NT2/D1 (cell line): ENCODE results near the gene MED12L.
A peak's percentile ranks its signal among the peaks of the same experiment; 100 is the strongest.

Experiments used
- DNase-seq: peaks from one replicate; pipeline ENCODE4 v3.0.0-alpha.2; 2011; ENCODE audit warnings: low read depth, low spot score
- H3K27me3 ChIP-seq: 2 replicates; pipeline ENCODE4 v1.6.0; 2011; ENCODE audit warnings: mild to moderate bottlenecking; ENCODE audit not compliant: insufficient read length, insufficient read depth
- H3K36me3 ChIP-seq: 2 replicates; pipeline ENCODE4 v1.6.1; 2011; ENCODE audit warnings: mild to moderate bottlenecking, low read length, mixed read lengths; ENCODE audit not compliant: insufficient read depth, insufficient read length
- H3K4me1 ChIP-seq: 2 replicates; pipeline ENCODE4 v1.5.1; 2011; ENCODE audit not compliant: insufficient read depth, insufficient read length
- H3K4me3 ChIP-seq: 2 replicates; pipeline ENCODE4 v1.5.1; 2011; ENCODE audit warnings: low read depth; ENCODE audit not compliant: insufficient read length
- H3K9ac ChIP-seq: 2 replicates; pipeline ENCODE4 v1.6.0; 2011; ENCODE audit warnings: low read depth; ENCODE audit not compliant: insufficient read length
- H3K9me3 ChIP-seq: 2 replicates; pipeline ENCODE4 v1.5.1; 2011; ENCODE audit warnings: mild to moderate bottlenecking, low read length; ENCODE audit not compliant: insufficient read depth
- SUZ12 ChIP-seq: IDR thresholded peaks from 2 replicates; pipeline ENCODE4 v1.6.1; 2011; ENCODE audit not compliant: insufficient read length, insufficient read depth; ENCODE audit errors: extremely low read depth
- YY1 ChIP-seq: IDR thresholded peaks from 2 replicates; pipeline ENCODE4 v1.6.1; 2011; ENCODE audit not compliant: insufficient read length, insufficient read depth
- ZNF274 ChIP-seq: IDR thresholded peaks from 2 replicates; pipeline ENCODE4 v1.6.1; 2011; ENCODE audit warnings: mild to moderate bottlenecking, low read depth, low read length

MED12L gene

DNA sequence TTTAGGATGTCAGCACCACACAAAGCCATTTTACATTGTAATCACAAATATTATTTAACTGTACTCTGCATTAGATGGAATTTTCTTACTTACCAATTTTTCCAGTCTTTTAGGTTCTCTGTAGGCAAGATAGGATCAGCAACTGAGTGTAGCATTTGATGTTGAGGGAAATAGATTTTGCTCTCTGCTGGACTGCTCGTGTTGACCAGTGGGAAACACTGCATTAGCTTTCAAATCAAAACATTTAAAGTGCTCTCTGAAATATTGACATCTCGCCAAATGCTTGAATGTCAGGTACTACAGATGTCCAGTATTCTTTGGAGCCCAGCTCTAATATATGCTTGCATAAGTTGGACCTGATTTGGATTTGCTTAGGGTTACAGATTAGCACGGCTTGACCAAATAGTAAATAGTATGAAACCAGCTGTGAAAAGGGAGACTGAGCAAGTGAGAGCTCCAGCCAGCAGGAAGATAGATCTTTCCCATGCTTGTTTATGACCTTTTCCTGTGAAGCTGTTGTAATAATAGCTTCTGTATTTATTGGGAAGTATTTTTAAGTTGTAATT, 163.4 kb downstream of the MED12L start:
- Histone ChIP-seq H3K27me3 (no peaks in the 10 kb centered on the region), H3K36me3 (no peaks in the 10 kb centered on the region), H3K9me3 (no peaks in the 10 kb centered on the region), H3K9ac (no peak overlapping the region), H3K4me1 (no peaks in the 10 kb centered on the region), H3K4me3 (no peak overlapping the region)
- TF ChIP-seq ZNF274 (no peak), SUZ12 (no peak), YY1 (no peak)
- no peak for DNase-seq

DNA sequence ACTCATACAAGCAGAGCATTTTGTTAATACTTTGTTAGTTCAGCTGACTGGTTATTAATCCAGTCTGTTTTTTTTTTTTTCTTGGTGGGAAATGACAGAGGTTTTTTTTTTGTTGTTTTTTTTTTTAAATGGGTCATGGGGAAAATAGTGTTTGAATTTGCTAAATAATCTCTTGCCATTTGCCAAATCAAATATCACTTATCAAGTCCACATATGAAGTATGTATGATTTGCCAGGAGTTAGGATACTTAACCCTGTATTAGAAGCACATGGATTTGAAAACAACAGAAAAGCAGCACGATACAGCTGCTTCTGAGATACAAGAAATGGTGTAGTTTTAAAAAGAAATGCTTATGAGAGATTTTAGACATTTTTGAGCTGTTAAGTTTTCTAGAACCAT, 171.3 kb downstream of the MED12L start:
- H3K9ac ChIP-seq, result no peak overlapping the region
- H3K9me3 ChIP-seq, result no peaks in the 10 kb centered on the region
- no peaks in the 10 kb centered on the region for H3K27me3 ChIP-seq
- no peak for TF ChIP-seq ZNF274
- TF ChIP-seq YY1, result no peak
- TF ChIP-seq SUZ12, result no peak
- DNase-seq, result no peak
- no peaks in the 10 kb centered on the region for H3K4me1 ChIP-seq
- H3K4me3 ChIP-seq, result no peak overlapping the region
- no peaks in the 10 kb centered on the region for H3K36me3 ChIP-seq

DNA sequence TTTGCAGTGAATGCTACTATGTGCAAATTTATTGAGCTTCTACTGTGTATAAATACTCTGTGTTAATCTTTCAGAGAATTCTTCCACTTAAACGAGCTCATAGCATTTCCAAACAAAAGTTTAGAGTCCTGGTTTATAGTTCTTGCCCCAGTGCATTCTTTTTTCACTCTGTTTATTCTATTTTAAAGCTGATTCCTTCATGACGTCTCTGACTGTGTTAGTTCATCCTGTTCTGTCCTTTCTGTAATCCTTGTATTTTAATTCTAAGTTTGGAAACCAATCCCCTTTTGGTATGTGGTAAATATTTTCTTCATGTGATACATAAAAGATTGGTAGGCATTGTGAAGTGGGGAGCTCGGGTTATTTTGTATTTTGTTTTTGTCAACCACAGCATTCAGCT, 174.2 kb downstream of the MED12L start:
- DNase-seq, result no peak
- Histone ChIP-seq H3K27me3 (no peaks in the 10 kb centered on the region), H3K36me3 (no peaks in the 10 kb centered on the region), H3K9ac (no peak overlapping the region), H3K4me1 (no peaks in the 10 kb centered on the region), H3K4me3 (no peak overlapping the region), H3K9me3 (no peaks in the 10 kb centered on the region)
- no peak for TF ChIP-seq YY1

DNA sequence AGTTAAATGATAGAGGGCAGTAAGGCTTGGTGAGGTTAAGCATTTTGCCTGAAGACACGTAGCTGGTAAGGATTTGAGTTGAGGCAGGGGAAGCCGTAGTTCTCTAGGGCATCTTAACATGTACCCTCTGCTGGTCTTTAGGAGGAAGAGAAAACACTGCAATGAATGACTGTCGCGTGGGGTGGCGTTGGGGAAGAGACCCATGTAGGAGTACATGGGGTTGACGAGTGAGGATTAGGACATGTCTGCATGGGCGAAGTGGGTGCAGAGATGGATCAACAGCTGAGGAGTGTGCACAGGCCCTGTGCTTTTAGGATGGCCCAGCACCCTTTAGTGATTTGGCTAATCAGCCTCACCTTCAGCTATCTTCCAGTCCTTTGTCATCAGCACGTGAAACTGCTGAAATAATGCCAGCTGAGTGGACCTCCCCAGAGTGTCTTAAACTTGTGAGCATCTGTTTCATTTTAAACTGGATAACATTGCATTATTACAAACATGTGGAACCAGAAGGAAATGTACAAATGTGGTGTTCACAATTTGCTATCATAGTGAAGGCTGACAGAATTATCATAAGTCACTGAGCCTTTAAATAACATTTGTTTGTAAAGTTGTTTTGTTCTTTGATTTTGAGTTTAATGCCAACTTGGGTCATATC, 177.5 kb downstream of the MED12L start:
- no peaks in the 10 kb centered on the region for H3K36me3 ChIP-seq
- no peak for DNase-seq
- H3K9me3 ChIP-seq, result no peaks in the 10 kb centered on the region
- no peaks in the 10 kb centered on the region for H3K27me3 ChIP-seq
- no peaks in the 10 kb centered on the region for H3K4me1 ChIP-seq
- no peak overlapping the region for H3K9ac ChIP-seq
- H3K4me3 ChIP-seq, result no peak overlapping the region
- TF ChIP-seq YY1, result no peak
- TF ChIP-seq ZNF274, result no peak
- TF ChIP-seq SUZ12, result no peak

DNA sequence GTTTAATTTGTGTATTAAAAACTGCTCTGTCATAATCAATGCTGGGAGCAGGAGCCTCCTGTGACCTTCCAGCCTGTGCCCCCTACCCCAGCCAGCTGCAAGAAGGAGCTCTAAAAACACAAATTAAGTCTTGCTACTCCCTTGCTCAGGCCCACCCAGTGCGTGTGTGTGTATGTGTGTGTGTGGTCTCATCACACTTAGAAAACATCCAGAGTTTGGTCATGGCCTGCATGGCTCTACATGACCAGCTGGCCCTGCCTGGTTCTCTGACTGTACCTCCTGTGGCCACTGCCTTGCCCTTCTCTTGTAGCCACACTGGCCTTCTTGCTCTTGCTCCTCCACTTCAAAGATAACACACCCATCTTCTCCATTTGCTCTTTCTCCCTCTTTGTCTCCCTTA, 179.1 kb downstream of the MED12L start:
- Histone ChIP-seq H3K27me3 (no peaks in the 10 kb centered on the region), H3K4me1 (no peaks in the 10 kb centered on the region), H3K9ac (no peak overlapping the region), H3K4me3 (no peak overlapping the region), H3K36me3 (no peaks in the 10 kb centered on the region), H3K9me3 (no peaks in the 10 kb centered on the region)
- no peak for DNase-seq
- TF ChIP-seq YY1, result no peak
- no peak for TF ChIP-seq ZNF274
- TF ChIP-seq SUZ12, result no peak

DNA sequence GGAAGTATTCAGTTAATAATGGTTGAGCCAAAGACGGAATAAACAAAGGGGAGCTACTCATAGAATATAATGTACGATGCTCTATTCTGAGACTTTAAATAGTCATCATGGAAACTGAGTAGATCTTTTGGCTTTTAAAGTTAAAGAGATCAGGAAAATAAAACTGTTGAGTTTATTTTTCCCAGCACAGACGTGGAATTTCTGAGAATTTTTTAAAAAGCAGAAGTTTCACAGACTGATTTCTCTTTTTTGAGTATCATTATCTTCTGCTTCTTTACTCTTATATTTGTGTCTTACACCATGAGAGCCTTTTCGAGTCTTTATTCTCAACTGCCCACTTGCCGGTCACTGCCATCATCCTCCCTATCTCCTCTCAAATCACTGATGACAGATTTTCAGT, 179.7 kb downstream of the MED12L start:
- DNase-seq, result no peak
- TF ChIP-seq YY1 (no peak), ZNF274 (no peak), SUZ12 (no peak)
- H3K4me1 ChIP-seq, result no peaks in the 10 kb centered on the region
- H3K4me3 ChIP-seq, result no peak overlapping the region
- no peaks in the 10 kb centered on the region for H3K27me3 ChIP-seq
- no peak overlapping the region for H3K9ac ChIP-seq
- no peaks in the 10 kb centered on the region for H3K9me3 ChIP-seq
- H3K36me3 ChIP-seq, result no peaks in the 10 kb centered on the region

DNA sequence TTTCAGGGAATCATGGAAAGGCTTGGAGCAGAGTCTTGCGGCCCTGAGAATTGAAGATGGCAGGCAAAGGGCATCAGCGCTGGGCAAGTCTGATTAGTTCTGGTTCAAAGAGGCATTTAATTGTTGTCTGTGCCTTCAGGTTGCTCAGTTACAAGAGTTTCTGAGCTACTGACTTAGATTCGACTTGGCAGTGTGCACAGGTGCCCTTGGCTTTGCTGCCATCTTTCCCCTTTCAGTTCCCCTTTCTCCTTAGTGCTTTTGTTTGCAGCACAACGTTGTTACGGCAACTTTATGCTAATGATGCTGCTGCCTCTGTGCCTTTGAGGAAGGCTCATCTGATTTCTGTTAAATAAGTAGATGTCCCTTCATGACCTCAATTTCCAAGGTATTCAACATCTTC, 180.4 kb downstream of the MED12L start:
- Histone ChIP-seq H3K27me3 (no peaks in the 10 kb centered on the region), H3K36me3 (no peaks in the 10 kb centered on the region), H3K4me1 (no peaks in the 10 kb centered on the region), H3K9ac (no peak overlapping the region), H3K4me3 (no peak overlapping the region), H3K9me3 (no peaks in the 10 kb centered on the region)
- TF ChIP-seq YY1, result no peak
- TF ChIP-seq SUZ12, result no peak
- no peak for TF ChIP-seq ZNF274
- peak; percentile 63 for DNase-seq
